Endothelial cell (in vitro differentiated cells): ENCODE measurements around the gene ZBTB8A. TPM values are rescaled to one million over a fixed set of nuclear protein-coding genes. Genes with fewer than 3 reads are reported as not detected.

Experiments
- DNase-seq: peaks from one replicate; pipeline ENCODE4 v3.0.0; 2021; ENCODE audit warnings: low spot score
- H3K27ac Mint-ChIP-seq: one replicate; pipeline ENCODE4 v1.8.0; 2021; ENCODE audit warnings: mixed read lengths, inconsistent platforms; ENCODE audit not compliant: unreplicated experiment
- H3K27me3 Mint-ChIP-seq: one replicate; pipeline ENCODE4 v1.8.0; 2021; ENCODE audit warnings: mild to moderate bottlenecking, moderate library complexity, mixed read lengths, inconsistent platforms; ENCODE audit not compliant: unreplicated experiment
- H3K36me3 Mint-ChIP-seq: one replicate; pipeline ENCODE4 v1.8.0; 2021; ENCODE audit warnings: mild to moderate bottlenecking, low read depth, mixed read lengths, inconsistent platforms; ENCODE audit not compliant: unreplicated experiment
- H3K4me1 Mint-ChIP-seq: one replicate; pipeline ENCODE4 v1.8.0; 2021; ENCODE audit warnings: mild to moderate bottlenecking, mixed read lengths, inconsistent platforms; ENCODE audit not compliant: unreplicated experiment
- H3K4me3 Mint-ChIP-seq: one replicate; pipeline ENCODE4 v1.8.0; 2021; ENCODE audit warnings: mild to moderate bottlenecking, mixed read lengths, inconsistent platforms; ENCODE audit not compliant: unreplicated experiment
- H3K9me3 Mint-ChIP-seq: one replicate; pipeline ENCODE4 v1.8.0; 2021; ENCODE audit warnings: mixed read lengths, inconsistent platforms; ENCODE audit not compliant: unreplicated experiment
- total RNA-seq: library from RNA; stranded (reverse); fragmentation: NEBNext Ultra II Directional; extraction: Animal tissue kit (Norgen Biotek cat#: 25700); gene quantifications from one replicate; pipeline ENCODE4 v1.2.1, GENCODE V29; 2021; ENCODE audit not compliant: unreplicated experiment
- TF ChIP-seq, protein P1 (sequence below): fragments of 200-600 bp; sonication (generic); IDR thresholded peaks from one replicate; pipeline ENCODE4 v1.5.0; 2021; ENCODE audit warnings: antibody characterized with exemption; ENCODE audit not compliant: unreplicated experiment

The ZBTB8A gene
- total RNA-seq, 1 donor from 2014 or later = 17.4 TPM

DNA sequence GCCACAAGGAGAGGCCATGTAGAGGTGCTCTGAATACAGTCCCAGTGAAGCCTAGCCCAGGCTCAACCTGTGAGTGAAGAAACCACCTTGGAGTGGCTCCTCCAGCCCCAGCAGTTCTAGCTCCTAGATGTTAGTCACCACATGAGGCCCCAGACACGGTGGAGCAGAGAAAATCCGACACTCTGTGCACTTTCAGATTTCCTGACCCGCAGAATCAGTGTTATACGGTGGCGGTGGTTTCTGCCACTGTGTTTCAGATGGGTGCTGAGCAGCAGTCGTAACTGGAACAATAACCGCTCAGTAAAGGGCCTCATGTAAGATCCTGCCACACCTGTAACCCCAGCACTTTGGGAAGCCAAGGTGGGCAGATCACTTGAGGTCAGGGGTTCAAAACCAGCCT is 36.1 kb upstream of the ZBTB8A start:
- no peaks in the 10 kb centered on the region for H3K36me3 Mint-ChIP-seq

DNA sequence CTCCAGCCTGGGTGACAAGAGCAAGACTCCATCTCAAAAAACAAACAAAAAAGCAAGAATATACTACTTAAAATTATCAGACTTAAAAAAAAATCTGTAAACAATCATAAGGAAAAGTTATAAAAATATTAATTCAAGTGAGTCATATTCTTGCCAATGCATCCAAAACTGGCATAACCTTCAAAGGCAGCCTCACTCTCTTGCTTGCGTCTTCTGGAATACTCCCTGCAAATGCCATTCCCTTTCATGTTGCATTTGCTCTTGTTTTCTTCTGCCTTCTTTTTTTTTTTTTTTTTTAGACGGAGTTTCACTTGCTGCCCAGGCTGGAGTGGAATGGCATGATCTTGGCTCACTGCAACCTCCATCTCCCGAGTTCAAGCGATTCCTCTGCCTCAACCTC is 32.2 kb upstream of the ZBTB8A start:
- TF ChIP-seq, protein P1, sequence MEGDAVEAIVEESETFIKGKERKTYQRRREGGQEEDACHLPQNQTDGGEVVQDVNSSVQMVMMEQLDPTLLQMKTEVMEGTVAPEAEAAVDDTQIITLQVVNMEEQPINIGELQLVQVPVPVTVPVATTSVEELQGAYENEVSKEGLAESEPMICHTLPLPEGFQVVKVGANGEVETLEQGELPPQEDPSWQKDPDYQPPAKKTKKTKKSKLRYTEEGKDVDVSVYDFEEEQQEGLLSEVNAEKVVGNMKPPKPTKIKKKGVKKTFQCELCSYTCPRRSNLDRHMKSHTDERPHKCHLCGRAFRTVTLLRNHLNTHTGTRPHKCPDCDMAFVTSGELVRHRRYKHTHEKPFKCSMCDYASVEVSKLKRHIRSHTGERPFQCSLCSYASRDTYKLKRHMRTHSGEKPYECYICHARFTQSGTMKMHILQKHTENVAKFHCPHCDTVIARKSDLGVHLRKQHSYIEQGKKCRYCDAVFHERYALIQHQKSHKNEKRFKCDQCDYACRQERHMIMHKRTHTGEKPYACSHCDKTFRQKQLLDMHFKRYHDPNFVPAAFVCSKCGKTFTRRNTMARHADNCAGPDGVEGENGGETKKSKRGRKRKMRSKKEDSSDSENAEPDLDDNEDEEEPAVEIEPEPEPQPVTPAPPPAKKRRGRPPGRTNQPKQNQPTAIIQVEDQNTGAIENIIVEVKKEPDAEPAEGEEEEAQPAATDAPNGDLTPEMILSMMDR = no peak
- Mint-ChIP-seq H3K27me3 (peaks cover 5% of the 10 kb centered on the region), H3K9me3 (no peaks in the 10 kb centered on the region), H3K4me1 (peaks cover 7% of the 10 kb centered on the region), H3K27ac (no peak overlapping the region), H3K36me3 (no peaks in the 10 kb centered on the region), H3K4me3 (no peak overlapping the region)
- no peak for DNase-seq

More for the DNA sequence above, 36.1 kb upstream of the ZBTB8A start:
- no peak overlapping the region for H3K27ac Mint-ChIP-seq
- TF ChIP-seq, protein P1 = no peak
- peaks cover 12% of the 10 kb centered on the region for H3K27me3 Mint-ChIP-seq
- H3K9me3 Mint-ChIP-seq = no peaks in the 10 kb centered on the region
- no peak for DNase-seq
- H3K4me1 Mint-ChIP-seq = peaks cover 28% of the 10 kb centered on the region
- no peak overlapping the region for H3K4me3 Mint-ChIP-seq

DNA sequence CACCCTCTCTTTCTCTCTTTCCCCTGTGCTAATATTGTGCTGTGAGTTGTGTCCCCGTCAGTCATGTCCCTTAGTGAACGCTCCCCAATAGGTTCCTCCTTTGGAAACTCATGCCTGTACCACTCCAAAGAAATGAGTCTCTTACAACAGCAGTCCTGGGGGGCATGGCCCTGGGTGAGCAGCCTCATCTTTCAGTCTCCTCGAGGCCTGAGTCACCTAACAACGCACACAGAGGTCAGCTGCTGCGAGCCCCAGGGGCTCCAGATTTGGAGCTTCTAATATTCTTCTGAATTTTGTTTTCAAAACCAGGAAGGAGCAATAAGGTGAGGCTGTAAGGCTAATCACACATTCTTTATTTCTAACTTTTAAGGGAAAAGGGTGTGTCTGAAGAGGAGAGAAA is 30.5 kb upstream of the ZBTB8A start:
- TF ChIP-seq, protein P1 = no peak
- H3K36me3 Mint-ChIP-seq = no peaks in the 10 kb centered on the region
- H3K9me3 Mint-ChIP-seq = no peaks in the 10 kb centered on the region
- no peak overlapping the region for H3K4me3 Mint-ChIP-seq
- H3K27me3 Mint-ChIP-seq = peaks cover 3% of the 10 kb centered on the region
- DNase-seq = no peak
- H3K4me1 Mint-ChIP-seq = peaks cover 4% of the 10 kb centered on the region
- no peak overlapping the region for H3K27ac Mint-ChIP-seq

DNA sequence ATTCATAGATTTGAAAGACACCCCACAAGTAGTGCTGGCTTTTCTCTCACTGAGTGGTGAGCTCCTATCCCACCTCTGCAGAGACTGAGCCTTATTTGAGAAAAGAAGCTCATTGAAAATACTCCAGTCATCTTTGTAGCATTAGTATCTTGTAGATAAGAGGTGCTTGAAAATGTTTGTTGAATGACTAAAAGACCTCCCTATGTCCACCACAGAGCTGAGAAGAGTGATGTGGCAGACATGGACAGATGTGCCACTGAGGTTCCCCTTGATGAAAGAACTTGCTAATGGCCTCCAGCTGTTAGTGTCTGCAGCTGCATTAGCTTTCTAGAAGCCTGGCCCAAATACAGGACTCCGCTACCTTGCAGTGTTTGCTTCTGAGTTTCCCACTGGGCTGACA is 29.3 kb upstream of the ZBTB8A start:
- peaks cover 3% of the 10 kb centered on the region for H3K4me1 Mint-ChIP-seq
- TF ChIP-seq, protein P1 = no peak
- no peaks in the 10 kb centered on the region for H3K36me3 Mint-ChIP-seq
- no peak overlapping the region for H3K4me3 Mint-ChIP-seq
- no peak for DNase-seq
- peaks cover 2% of the 10 kb centered on the region for H3K27me3 Mint-ChIP-seq
- no peak overlapping the region for H3K27ac Mint-ChIP-seq
- H3K9me3 Mint-ChIP-seq = no peaks in the 10 kb centered on the region

DNA sequence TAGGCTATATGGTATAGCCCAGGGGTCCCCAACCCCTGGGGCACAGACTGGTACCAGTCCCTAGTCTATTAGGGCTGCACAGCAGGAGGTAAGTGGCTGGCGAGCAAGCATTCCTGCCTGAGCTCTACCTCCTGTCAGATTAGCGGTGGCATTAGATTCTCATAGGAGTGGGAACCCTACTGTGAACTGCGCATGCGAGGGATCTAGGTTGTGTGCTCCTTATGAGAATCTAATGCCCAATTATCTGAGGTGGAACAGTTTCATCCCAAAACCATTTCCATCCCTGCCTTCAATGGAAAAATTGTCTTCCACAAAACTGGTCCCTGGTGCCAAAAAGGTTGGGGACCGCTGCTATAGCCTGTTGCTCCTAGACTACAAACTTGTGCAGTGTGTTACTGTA is 22.8 kb upstream of the ZBTB8A start:
- no peaks in the 10 kb centered on the region for H3K36me3 Mint-ChIP-seq
- no peak overlapping the region for H3K4me3 Mint-ChIP-seq
- no peaks in the 10 kb centered on the region for H3K9me3 Mint-ChIP-seq
- H3K27me3 Mint-ChIP-seq = peaks cover 4% of the 10 kb centered on the region
- H3K4me1 Mint-ChIP-seq = peaks cover 4% of the 10 kb centered on the region
- TF ChIP-seq, protein P1 = no peak
- no peak overlapping the region for H3K27ac Mint-ChIP-seq
- DNase-seq = no peak
